H1 (cell line): Measurements from ENCODE around the gene HRH2.

Source experiments
- EP300 ChIP-seq, 2 experiments: IDR thresholded peaks; 1 replicate in 1 of 2; 2 replicates in 1 of 2; pipeline ENCODE4 v1.6.1; 2011 to 2012; ENCODE audit warnings: low read depth in 2 of 2, low read length in 2 of 2, mild to moderate bottlenecking in 2 of 2, borderline replicate concordance in 1 of 2, inconsistent platforms in 1 of 2, moderate library complexity in 1 of 2
- EZH2 ChIP-seq: fragments of 200-600 bp; sonication (generic); IDR thresholded peaks from 2 replicates; pipeline ENCODE4 v1.7.1; 2012; ENCODE audit warnings: low read depth, mild to moderate bottlenecking, moderate library complexity, low read length, inconsistent platforms; ENCODE audit not compliant: severe bottlenecking
- HDAC6 ChIP-seq: IDR thresholded peaks from one replicate; pipeline ENCODE4 v1.7.1; 2012; ENCODE audit warnings: low read depth, mild to moderate bottlenecking, inconsistent platforms, low read length, moderate library complexity
- TF ChIP-seq, protein P1 (sequence below), 3 experiments: IDR thresholded peaks; 1 replicate in 2 of 3; 2 replicates in 1 of 3; pipeline versions ENCODE4 v1.5.1 to v1.6.1; 2011; ENCODE audit warnings: low read length in 3 of 3, mild to moderate bottlenecking in 3 of 3, inconsistent platforms in 2 of 3, low read depth in 1 of 3, moderate library complexity in 1 of 3; ENCODE audit not compliant: insufficient read depth in 1 of 3; ENCODE audit errors: control extremely low read depth in 1 of 3

GRCh38 chr5:175629261-175629660 is 28.6 kb upstream of the HRH2 start:
- no peak for TF ChIP-seq HDAC6
- TF ChIP-seq, protein P1, sequence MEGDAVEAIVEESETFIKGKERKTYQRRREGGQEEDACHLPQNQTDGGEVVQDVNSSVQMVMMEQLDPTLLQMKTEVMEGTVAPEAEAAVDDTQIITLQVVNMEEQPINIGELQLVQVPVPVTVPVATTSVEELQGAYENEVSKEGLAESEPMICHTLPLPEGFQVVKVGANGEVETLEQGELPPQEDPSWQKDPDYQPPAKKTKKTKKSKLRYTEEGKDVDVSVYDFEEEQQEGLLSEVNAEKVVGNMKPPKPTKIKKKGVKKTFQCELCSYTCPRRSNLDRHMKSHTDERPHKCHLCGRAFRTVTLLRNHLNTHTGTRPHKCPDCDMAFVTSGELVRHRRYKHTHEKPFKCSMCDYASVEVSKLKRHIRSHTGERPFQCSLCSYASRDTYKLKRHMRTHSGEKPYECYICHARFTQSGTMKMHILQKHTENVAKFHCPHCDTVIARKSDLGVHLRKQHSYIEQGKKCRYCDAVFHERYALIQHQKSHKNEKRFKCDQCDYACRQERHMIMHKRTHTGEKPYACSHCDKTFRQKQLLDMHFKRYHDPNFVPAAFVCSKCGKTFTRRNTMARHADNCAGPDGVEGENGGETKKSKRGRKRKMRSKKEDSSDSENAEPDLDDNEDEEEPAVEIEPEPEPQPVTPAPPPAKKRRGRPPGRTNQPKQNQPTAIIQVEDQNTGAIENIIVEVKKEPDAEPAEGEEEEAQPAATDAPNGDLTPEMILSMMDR (IDR thresholded peaks at IDR 0.05; ENCODE audit: control extremely low read depth in 1 of 3, insufficient read depth in 1 of 3, low read depth in 1 of 3, low read length in 3 of 3) = no peak
- TF ChIP-seq EZH2 = no peak
- no peak for TF ChIP-seq EP300 (IDR thresholded peaks at IDR 0.05; ENCODE audit: borderline replicate concordance in 1 of 2, low read depth in 2 of 2, low read length in 2 of 2)
